Transverse colon (tissue), 4 donors: ENCODE measurements around the gene ANKRD2. TPM values are rescaled to one million over a fixed set of nuclear protein-coding genes. Genes with fewer than 3 reads are reported as not detected.

ENCODE experiments used
- DNase-seq: peaks from one replicate; pipeline ENCODE4 v3.0.0-alpha.2; 2019
- H3K27ac ChIP-seq, 4 donors: fragments of 200-600 bp; sonication (generic); 2 replicates each; pipeline ENCODE4 v1.5.1; 2016 to 2018; ENCODE audit warnings: inconsistent platforms in 4 of 4
- H3K27me3 ChIP-seq: fragments of 200-600 bp; sonication (generic); 2 replicates; pipeline ENCODE4 v1.5.1; 2017; ENCODE audit warnings: inconsistent platforms
- H3K36me3 ChIP-seq, 4 donors: fragments of 200-600 bp; sonication (generic); 2 replicates each; pipeline ENCODE4 v1.5.1; 2017 to 2019; ENCODE audit warnings: inconsistent platforms in 4 of 4
- H3K4me1 ChIP-seq, 4 donors: fragments of 200-600 bp; sonication (generic); 2 replicates each; pipeline ENCODE4 v1.5.1; 2017 to 2020; ENCODE audit warnings: inconsistent platforms in 4 of 4
- H3K4me3 ChIP-seq, 4 donors: fragments of 200-600 bp; sonication (generic); 1 replicate in 1 of 4; 2 replicates in 3 of 4; pipeline versions ENCODE4 v1.5.1 to v1.6.1; 2017 to 2019; ENCODE audit warnings: inconsistent platforms in 4 of 4
- H3K9me3 ChIP-seq, 2 donors: fragments of 200-600 bp; sonication (generic); 2 replicates each; pipeline ENCODE4 v1.5.1; 2017 to 2019; ENCODE audit warnings: inconsistent platforms in 2 of 2
- CTCF ChIP-seq, 5 experiments: fragments of 200-600 bp in 3 of 5; fragments of 450-650 bp in 2 of 5; sonication (generic) in 3 of 5; IDR thresholded peaks; 1 replicate in 2 of 5; 2 replicates in 3 of 5; pipeline ENCODE4 v1.5.1; 2016 to 2017; ENCODE audit warnings: antibody characterized with exemption in 5 of 5, inconsistent platforms in 3 of 5, mild to moderate bottlenecking in 2 of 5, moderate library complexity in 1 of 5
- EP300 ChIP-seq: sonication (generic); formaldehyde crosslinking; IDR thresholded peaks from one replicate; pipeline ENCODE4 v1.6.1; 2017; ENCODE audit warnings: antibody characterized with exemption, low read depth
- POLR2A ChIP-seq: fragments of 450-650 bp; IDR thresholded peaks from one replicate; pipeline ENCODE4 v1.6.1; 2016; ENCODE audit warnings: antibody characterized with exemption, mild to moderate bottlenecking, moderate library complexity
- POLR2AphosphoS5 ChIP-seq, 3 donors: sonication (generic); formaldehyde crosslinking; IDR thresholded peaks; one replicate each; pipeline ENCODE4 v1.6.1; 2016; ENCODE audit warnings: antibody characterized with exemption in 3 of 3
- WGBS, 2 donors: methylation state at CpG; one replicate each; pipeline ENCODE4 v1.1.5; 2018; ENCODE audit warnings: low coverage in 1 of 2; 5-methylcytosine and 5-hydroxymethylcytosine counted together
- in situ Hi-C, 4 donors: fragments of 200-750 bp; cut with MboI; loops; one replicate each; pipeline versions ENCODE4 v1.15.0 to v1.15.1; 2017; ENCODE audit warnings: low sequenced_read_pairs in 3 of 4, low pct_ligation_motif_present in 1 of 4, low pct_unique_long_range_greater_than_20kb in 1 of 4
- intact Hi-C: fragments of 100-400 bp; cut with DNase I; formaldehyde crosslinking; loops from one replicate; pipeline ENCODE4 v1.15.1; 2023; ENCODE audit warnings: low total_unique reads
- total RNA-seq, 4 donors: library from RNA; depleted of rRNA; stranded (reverse); fragments of >200 nt; gene quantifications; one replicate each; pipeline ENCODE4 v1.1.0, GENCODE V29; 2016

The ANKRD2 gene
- total RNA-seq, 4 donors from 2014 or later: not detected

- Histone ChIP-seq H3K36me3 (no peaks in the 10 kb centered on the region), H3K9me3 (no peaks in the 10 kb centered on the region), H3K27me3 (no peaks in the 10 kb centered on the region), H3K4me1 (no peaks in the 10 kb centered on the region), H3K27ac (no peak overlapping the region), H3K4me3 (no peak overlapping the region)
- no peak for DNase-seq
- WGBS, 2 donors: 93 to 95% methylated on average over 4 of the region's 4 CpGs
- TF ChIP-seq POLR2A: no peak
- no peak for TF ChIP-seq CTCF (IDR thresholded peaks at IDR 0.05)
- TF ChIP-seq EP300: no peak
- TF ChIP-seq POLR2AphosphoS5 (IDR thresholded peaks at IDR 0.05): no peak
- intact Hi-C loops (no loop called here), in situ Hi-C loops (no loop called here)
Measured at GRCh38 chr10:97563337-97563736, 9.2 kb upstream of the ANKRD2 start.

GRCh38 chr10:97564776-97565175, 7.8 kb upstream of the ANKRD2 start:
- no peaks in the 10 kb centered on the region for H3K9me3 ChIP-seq
- intact Hi-C loops (no loop called here), in situ Hi-C loops (no loop called here)
- H3K4me3 ChIP-seq: no peak overlapping the region
- no peaks in the 10 kb centered on the region for H3K4me1 ChIP-seq
- H3K27me3 ChIP-seq: no peaks in the 10 kb centered on the region
- no peak overlapping the region for H3K27ac ChIP-seq
- WGBS, 2 donors: 84 to 86% methylated on average over 3 to 4 of the region's 4 CpGs
- no peak for DNase-seq
- no peaks in the 10 kb centered on the region for H3K36me3 ChIP-seq
- no peak for TF ChIP-seq EP300
- TF ChIP-seq POLR2AphosphoS5 (IDR thresholded peaks at IDR 0.05): no peak
- TF ChIP-seq CTCF (IDR thresholded peaks at IDR 0.05): no peak
- no peak for TF ChIP-seq POLR2A

- H3K27me3 ChIP-seq: no peaks in the 10 kb centered on the region
- WGBS, 2 donors: 62 to 89% methylated on average over 2 of the region's 2 CpGs
- no peak overlapping the region for H3K27ac ChIP-seq
- no peaks in the 10 kb centered on the region for H3K4me1 ChIP-seq
- no peaks in the 10 kb centered on the region for H3K9me3 ChIP-seq
- TF ChIP-seq POLR2AphosphoS5 (IDR thresholded peaks at IDR 0.05) (no peak), CTCF (IDR thresholded peaks at IDR 0.05) (no peak), EP300 (no peak), POLR2A (no peak)
- in situ Hi-C loops: no loop called here
- no peak for DNase-seq
- intact Hi-C loops: no loop called here
- H3K36me3 ChIP-seq: no peaks in the 10 kb centered on the region
- H3K4me3 ChIP-seq: no peak overlapping the region
Measured at GRCh38 chr10:97566336-97566996, 6.1 kb upstream of the ANKRD2 start.

GRCh38 chr10:97567891-97568290, 4.7 kb upstream of the ANKRD2 start:
- no peaks in the 10 kb centered on the region for H3K27me3 ChIP-seq
- no peak overlapping the region for H3K4me3 ChIP-seq
- in situ Hi-C loops (no loop called here), intact Hi-C loops (no loop called here)
- H3K4me1 ChIP-seq: peaks cover 0 to 7% (median 1%) of the 10 kb centered on the region in 4 donors
- whole genome bisulfite sequencing, 2 donors: 91% methylated on average over 15 of the region's 15 CpGs; no CpG with 5 or more reads in 1 of the 2 donors
- no peak overlapping the region for H3K27ac ChIP-seq
- no peaks in the 10 kb centered on the region for H3K36me3 ChIP-seq
- H3K9me3 ChIP-seq: no peaks in the 10 kb centered on the region
- no peak for DNase-seq
- TF ChIP-seq EP300: no peak
- no peak for TF ChIP-seq POLR2A
